B cell (primary cell): ENCODE results near the gene UBE2D3. TPM values are rescaled to one million over a fixed set of nuclear protein-coding genes. Genes with fewer than 3 reads are reported as not detected.

ENCODE experiments used
- ATAC-seq: fragments of 200-7000 bp; cut with Tn5 transposase; one replicate; pipeline ENCODE4 v1.10.0; 2021; ENCODE audit warnings: low read depth, mild to moderate bottlenecking, moderate number of reproducible peaks, moderate library complexity
- CTCF ChIA-PET: fragments of 350-600 bp; sonication (Branson Sonifier 250); formaldehyde crosslinking; loops from one replicate; lab custom pipeline; 2021; ENCODE audit warnings: antibody characterized with exemption, inconsistent platforms; lab: Charles Lee
- POLR2A ChIA-PET: fragments of 350-600 bp; sonication (Branson Sonifier 250); formaldehyde crosslinking; loops from one replicate; lab custom pipeline; 2021; ENCODE audit warnings: antibody characterized with exemption; lab: Charles Lee
- DNase-seq: peaks from one replicate; pipeline ENCODE4 v3.0.0; 2013
- H2AFZ ChIP-seq: 2 replicates; pipeline ENCODE4 v1.6.1; 2012; ENCODE audit warnings: mild to moderate bottlenecking, low read depth, low read length; ENCODE audit not compliant: insufficient read depth, poor library complexity, severe bottlenecking
- H3K27ac ChIP-seq, 2 donors: 1 replicate in 1 of 2; 2 replicates in 1 of 2; pipeline ENCODE4 v1.5.1; 2012 to 2013; ENCODE audit warnings: low read length in 2 of 2, mild to moderate bottlenecking in 2 of 2, moderate library complexity in 1 of 2
- H3K27me3 ChIP-seq, 4 experiments: fragments of 200-600 bp in 1 of 4; sonication (generic) in 1 of 4; replicated peaks in 1 of 4; 1 replicate in 2 of 4; 2 replicates in 2 of 4; pipeline versions ENCODE4 v1.6.1 to v1.7.0; 2013 to 2016; ENCODE audit warnings: low read length in 3 of 4, mild to moderate bottlenecking in 2 of 4, mixed read lengths in 1 of 4, moderate library complexity in 1 of 4; ENCODE audit not compliant: insufficient read depth in 4 of 4, control insufficient read depth in 3 of 4; ENCODE audit errors: control extremely low read depth in 1 of 4
- H3K36me3 ChIP-seq, 2 experiments: replicated peaks in 1 of 2; 1 replicate in 1 of 2; 2 replicates in 1 of 2; pipeline versions ENCODE4 v1.6.1 to v1.7.1; 2013; ENCODE audit warnings: low read length in 1 of 2; ENCODE audit not compliant: insufficient read depth in 2 of 2, control insufficient read depth in 1 of 2; ENCODE audit errors: control extremely low read depth in 1 of 2, extremely low read depth in 1 of 2
- H3K4me1 ChIP-seq, 2 donors: fragments of 200-600 bp in 1 of 2; sonication (generic) in 1 of 2; 1 replicate in 1 of 2; 2 replicates in 1 of 2; pipeline versions ENCODE4 v1.5.1 to v1.6.1; 2013 to 2017; ENCODE audit warnings: low read length in 2 of 2; ENCODE audit not compliant: control insufficient read depth in 2 of 2, insufficient read depth in 2 of 2
- H3K4me2 ChIP-seq: replicated peaks from 2 replicates; pipeline ENCODE3; 2012; ENCODE audit warnings: mild to moderate bottlenecking, low read depth, low read length; ENCODE audit not compliant: poor library complexity, severe bottlenecking
- H3K4me3 ChIP-seq, 5 experiments: fragments of 200-600 bp in 1 of 5; sonication (generic) in 1 of 5; 1 replicate in 3 of 5; 2 replicates in 2 of 5; pipeline versions ENCODE4 v1.5.1 to v1.7.0; 2011 to 2016; ENCODE audit warnings: low read length in 4 of 5, mild to moderate bottlenecking in 4 of 5, low read depth in 2 of 5, control low read depth in 1 of 5, moderate library complexity in 1 of 5; ENCODE audit not compliant: insufficient read depth in 1 of 5; ENCODE audit errors: control extremely low read depth in 1 of 5, extremely low read depth in 1 of 5
- H3K79me2 ChIP-seq: fragments of 200-600 bp; sonication (generic); one replicate; pipeline ENCODE4 v1.6.0; 2016; ENCODE audit warnings: low read length; ENCODE audit not compliant: control insufficient read depth, insufficient read depth
- H3K9ac ChIP-seq: fragments of 200-600 bp; sonication (generic); 2 replicates; pipeline ENCODE4 v1.6.1; 2017; ENCODE audit warnings: mild to moderate bottlenecking, low read length, moderate library complexity
- H3K9me3 ChIP-seq, 3 donors: one replicate each; pipeline versions ENCODE4 v1.6.1 to v1.7.1; 2013; ENCODE audit warnings: low read length in 2 of 3; ENCODE audit not compliant: control insufficient read depth in 2 of 3, insufficient read depth in 1 of 3; ENCODE audit errors: control extremely low read depth in 1 of 3
- H4K20me1 ChIP-seq: 2 replicates; pipeline ENCODE4 v1.6.0; 2012; ENCODE audit warnings: mild to moderate bottlenecking, low read length; ENCODE audit not compliant: insufficient read depth, control insufficient read depth, poor library complexity, severe bottlenecking
- H3K27ac Mint-ChIP-seq: one replicate; pipeline ENCODE4 v1.8.0; 2021; ENCODE audit warnings: mixed read lengths
- H3K27me3 Mint-ChIP-seq: one replicate; pipeline ENCODE4 v1.8.0; 2021; ENCODE audit warnings: mixed read lengths
- H3K4me1 Mint-ChIP-seq: one replicate; pipeline ENCODE4 v1.8.0; 2021; ENCODE audit warnings: mixed read lengths
- H3K4me3 Mint-ChIP-seq: one replicate; pipeline ENCODE4 v1.8.0; 2021; ENCODE audit warnings: mixed read lengths
- H3K9me3 Mint-ChIP-seq: one replicate; pipeline ENCODE4 v1.8.0; 2022; ENCODE audit warnings: mixed read lengths; ENCODE audit not compliant: insufficient read depth
- EZH2 ChIP-seq: IDR thresholded peaks from 2 replicates; pipeline ENCODE4 v1.6.1; 2012; ENCODE audit warnings: borderline replicate concordance, low read depth, mild to moderate bottlenecking, moderate library complexity, low read length; ENCODE audit not compliant: insufficient read depth, poor library complexity, severe bottlenecking
- WGBS: methylation state at CpG from one replicate; pipeline ENCODE4 v1.1.5; 2013; ENCODE audit warnings: missing lambda C conversion rate; ENCODE audit not compliant: insufficient coverage; 5-methylcytosine and 5-hydroxymethylcytosine counted together
- intact Hi-C: fragments of 100-400 bp; cut with micrococcal nuclease; formaldehyde crosslinking; loops from one replicate; pipeline ENCODE4 v1.10.0; 2022
- polyA plus RNA-seq: library from polyadenylated mRNA; depleted of rRNA; stranded (reverse); fragments of >200 nt; gene quantifications from 2 replicates; pipeline ENCODE4 v1.2.3, GENCODE V29; 2012
- total RNA-seq, 2 donors: library from RNA; stranded (reverse); fragments of 120-200 nt in 1 of 2; gene quantifications; 1 replicate in 1 of 2; 2 replicates in 1 of 2; pipeline versions ENCODE4 v1.2.3 to v1.2.4, GENCODE V29; 2013 to 2022
- TF ChIP-seq, protein P1 (sequence below): fragments of 200-600 bp; IDR thresholded peaks from one replicate; pipeline ENCODE4 v1.8.0; 2022; ENCODE audit warnings: antibody characterized with exemption, mild to moderate bottlenecking

UBE2D3 gene
- total and polyA plus RNA-seq, 2 donors (not counting 1 experiment from before 2014, with no cell fraction given): 223 to 264 TPM

- ATAC-seq: no peak
- peaks cover 0 to 1% (median 0%) of the 10 kb centered on the region in 3 donors for H3K9me3 ChIP-seq
- no peak overlapping the region for H3K4me3 Mint-ChIP-seq
- H3K36me3 ChIP-seq: no peaks in the 10 kb centered on the region
- no peaks in the 10 kb centered on the region for H3K27me3 Mint-ChIP-seq
- no peak for DNase-seq
- H3K27ac Mint-ChIP-seq: no peak overlapping the region
- H3K4me1 Mint-ChIP-seq: peaks cover 4% of the 10 kb centered on the region
- H3K4me2 ChIP-seq: no peak overlapping the region
- no peak overlapping the region for H3K27ac ChIP-seq
- TF ChIP-seq, protein P1, sequence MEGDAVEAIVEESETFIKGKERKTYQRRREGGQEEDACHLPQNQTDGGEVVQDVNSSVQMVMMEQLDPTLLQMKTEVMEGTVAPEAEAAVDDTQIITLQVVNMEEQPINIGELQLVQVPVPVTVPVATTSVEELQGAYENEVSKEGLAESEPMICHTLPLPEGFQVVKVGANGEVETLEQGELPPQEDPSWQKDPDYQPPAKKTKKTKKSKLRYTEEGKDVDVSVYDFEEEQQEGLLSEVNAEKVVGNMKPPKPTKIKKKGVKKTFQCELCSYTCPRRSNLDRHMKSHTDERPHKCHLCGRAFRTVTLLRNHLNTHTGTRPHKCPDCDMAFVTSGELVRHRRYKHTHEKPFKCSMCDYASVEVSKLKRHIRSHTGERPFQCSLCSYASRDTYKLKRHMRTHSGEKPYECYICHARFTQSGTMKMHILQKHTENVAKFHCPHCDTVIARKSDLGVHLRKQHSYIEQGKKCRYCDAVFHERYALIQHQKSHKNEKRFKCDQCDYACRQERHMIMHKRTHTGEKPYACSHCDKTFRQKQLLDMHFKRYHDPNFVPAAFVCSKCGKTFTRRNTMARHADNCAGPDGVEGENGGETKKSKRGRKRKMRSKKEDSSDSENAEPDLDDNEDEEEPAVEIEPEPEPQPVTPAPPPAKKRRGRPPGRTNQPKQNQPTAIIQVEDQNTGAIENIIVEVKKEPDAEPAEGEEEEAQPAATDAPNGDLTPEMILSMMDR: no peak
- no peak for TF ChIP-seq EZH2
- ChIA-PET CTCF (no interaction called here), POLR2A (no interaction called here)
- H3K9me3 Mint-ChIP-seq: peaks cover 2% of the 10 kb centered on the region
- H3K79me2 ChIP-seq: peaks cover 6% of the 10 kb centered on the region
- 100% methylated on average over 2 of the region's 8 CpGs for WGBS
- intact Hi-C loops: no loop called here
- no peaks in the 10 kb centered on the region for H4K20me1 ChIP-seq
- no peaks in the 10 kb centered on the region for H3K4me1 ChIP-seq
- H3K27me3 ChIP-seq: no peaks in the 10 kb centered on the region
- H2AFZ ChIP-seq: no peak overlapping the region
- no peak overlapping the region for H3K4me3 ChIP-seq
- no peak overlapping the region for H3K9ac ChIP-seq
These were observed 20.3 kb upstream of the UBE2D3 start for GRCh38 chr4:102847687-102848086.

DNA sequence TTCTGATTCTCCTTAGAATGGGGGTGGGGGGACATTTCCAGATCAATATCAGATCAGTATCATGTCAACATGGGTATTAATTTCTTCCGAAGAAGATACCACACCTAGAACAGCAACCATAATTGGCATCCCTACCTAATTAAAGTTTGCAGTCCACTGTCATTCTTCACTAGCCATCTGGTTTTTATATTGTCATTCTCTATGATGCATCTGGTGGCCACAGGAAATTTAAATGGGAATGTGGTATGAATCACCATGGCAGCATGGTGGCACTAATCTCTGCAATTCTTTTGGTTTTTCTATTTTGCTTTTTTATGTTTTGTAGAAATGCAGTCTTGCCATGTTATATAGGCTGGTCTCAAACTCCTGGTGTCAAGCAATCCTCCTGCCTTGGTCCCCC is 16.6 kb upstream of the UBE2D3 start:
- ChIA-PET POLR2A (no interaction called here), CTCF (no interaction called here)
- no peak overlapping the region for H3K9ac ChIP-seq
- no CpG with 5 or more reads among the region's 1 CpG for WGBS
- H3K36me3 ChIP-seq: no peaks in the 10 kb centered on the region
- H4K20me1 ChIP-seq: no peaks in the 10 kb centered on the region
- H3K27ac ChIP-seq: no peak overlapping the region
- intact Hi-C loops: no loop called here
- no peak overlapping the region for H2AFZ ChIP-seq
- ATAC-seq (no peak), DNase-seq (no peak)
- peaks cover 5% of the 10 kb centered on the region for H3K9me3 Mint-ChIP-seq
- no peak overlapping the region for H3K27ac Mint-ChIP-seq
- H3K27me3 ChIP-seq: no peaks in the 10 kb centered on the region
- H3K4me3 Mint-ChIP-seq: no peak overlapping the region
- TF ChIP-seq EZH2: no peak
- TF ChIP-seq, protein P1: no peak
- no peak overlapping the region for H3K4me3 ChIP-seq
- no peaks in the 10 kb centered on the region for H3K4me1 ChIP-seq
- no peak overlapping the region for H3K4me2 ChIP-seq
- H3K79me2 ChIP-seq: peaks cover 5% of the 10 kb centered on the region
- H3K27me3 Mint-ChIP-seq: no peaks in the 10 kb centered on the region
- peaks cover 0 to 10% (median 9%) of the 10 kb centered on the region in 3 donors for H3K9me3 ChIP-seq
- H3K4me1 Mint-ChIP-seq: peaks cover 2% of the 10 kb centered on the region
